DND-41 (cell line): Measurements from ENCODE around the gene SWAP70.
A peak's percentile ranks its signal among the peaks of the same experiment; 100 is the strongest.

ENCODE experiments used
- EZH2 ChIP-seq: IDR thresholded peaks from 3 replicates; pipeline ENCODE4 v1.6.1; 2012; ENCODE audit warnings: borderline replicate concordance, low read depth, mild to moderate bottlenecking, moderate library complexity, low read length, inconsistent platforms; ENCODE audit not compliant: severe bottlenecking
- TF ChIP-seq, protein P1 (sequence below): IDR thresholded peaks from 2 replicates; pipeline ENCODE4 v1.5.1; 2012; ENCODE audit warnings: borderline replicate concordance, low read length, moderate library complexity, mild to moderate bottlenecking; ENCODE audit not compliant: poor library complexity, severe bottlenecking; ENCODE audit errors: extremely low read depth

DNA sequence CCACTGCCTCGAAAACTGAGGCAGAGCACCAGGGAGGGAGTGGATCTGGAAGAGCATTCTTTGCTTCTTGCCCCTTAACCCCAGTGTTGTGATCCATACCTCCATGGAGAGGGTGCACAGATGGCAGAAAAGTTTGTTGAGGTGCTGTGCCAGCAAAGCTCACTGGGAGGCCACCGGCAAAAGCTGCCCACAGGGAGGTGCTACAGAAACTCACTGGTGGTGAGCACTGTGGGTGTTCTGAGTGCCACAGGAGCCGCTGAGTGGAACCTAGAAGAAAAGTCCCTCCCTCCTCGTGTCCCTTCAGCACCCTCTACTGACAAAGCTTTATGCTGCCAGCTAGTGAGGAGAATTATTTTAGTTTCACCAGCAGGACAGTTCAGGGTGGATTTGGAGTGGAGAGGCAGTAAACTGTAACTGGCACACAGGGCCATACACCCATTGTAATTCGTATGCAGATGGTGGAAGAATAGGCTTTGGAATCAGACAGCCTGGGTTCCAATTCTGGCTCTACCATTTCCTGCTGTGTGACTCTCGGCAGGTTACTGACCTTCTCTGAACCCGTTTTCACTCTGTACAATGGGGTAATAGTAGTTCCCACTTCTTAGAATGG is 84.6 kb downstream of the SWAP70 start:
- TF ChIP-seq, protein P1, sequence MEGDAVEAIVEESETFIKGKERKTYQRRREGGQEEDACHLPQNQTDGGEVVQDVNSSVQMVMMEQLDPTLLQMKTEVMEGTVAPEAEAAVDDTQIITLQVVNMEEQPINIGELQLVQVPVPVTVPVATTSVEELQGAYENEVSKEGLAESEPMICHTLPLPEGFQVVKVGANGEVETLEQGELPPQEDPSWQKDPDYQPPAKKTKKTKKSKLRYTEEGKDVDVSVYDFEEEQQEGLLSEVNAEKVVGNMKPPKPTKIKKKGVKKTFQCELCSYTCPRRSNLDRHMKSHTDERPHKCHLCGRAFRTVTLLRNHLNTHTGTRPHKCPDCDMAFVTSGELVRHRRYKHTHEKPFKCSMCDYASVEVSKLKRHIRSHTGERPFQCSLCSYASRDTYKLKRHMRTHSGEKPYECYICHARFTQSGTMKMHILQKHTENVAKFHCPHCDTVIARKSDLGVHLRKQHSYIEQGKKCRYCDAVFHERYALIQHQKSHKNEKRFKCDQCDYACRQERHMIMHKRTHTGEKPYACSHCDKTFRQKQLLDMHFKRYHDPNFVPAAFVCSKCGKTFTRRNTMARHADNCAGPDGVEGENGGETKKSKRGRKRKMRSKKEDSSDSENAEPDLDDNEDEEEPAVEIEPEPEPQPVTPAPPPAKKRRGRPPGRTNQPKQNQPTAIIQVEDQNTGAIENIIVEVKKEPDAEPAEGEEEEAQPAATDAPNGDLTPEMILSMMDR, result peak; percentile 72
- TF ChIP-seq EZH2, result no peak
